OCI-LY3 (cell line): Measurements from ENCODE around the gene CCDC13.

ENCODE experiments used
- CTCF ChIP-seq: fragments of 200-600, 300-600 bp; sonication (generic); IDR thresholded peaks from 2 replicates; pipeline ENCODE4 v1.5.1; 2014; ENCODE audit warnings: antibody characterized with exemption, low read length, low read depth
- EZH2phosphoT487 ChIP-seq: fragments of 200-600 bp; shearing (Covaris generic); IDR thresholded peaks from 2 replicates; pipeline ENCODE4 v1.6.1; 2018; ENCODE audit warnings: antibody characterized with exemption, mixed run types, low read depth

- TF ChIP-seq CTCF (no peak), EZH2phosphoT487 (no peak)
Observed at GRCh38 chr3:42725454-42725853, 47.6 kb downstream of the CCDC13 start.
